Fibroblast of lung (primary cell): ENCODE measurements around the gene NBEA. TPM values are rescaled to one million over a fixed set of nuclear protein-coding genes. Genes with fewer than 3 reads are reported as not detected.
"Not testable (repeated sequence)": the region's sequence is repeated elsewhere in the genome, so short reads cannot be mapped to it uniquely, and the experiment has no call there.

ENCODE experiments used
- DNase-seq, 2 donors: peaks; one replicate each; pipeline versions ENCODE4 v3.0.0 to v3.0.0-alpha.2; 2010; ENCODE audit warnings: low read depth in 2 of 2
- H2AFZ ChIP-seq: 2 replicates; pipeline ENCODE4 v1.5.1; 2012; ENCODE audit warnings: low read length, control low read depth, inconsistent platforms
- H3K27ac ChIP-seq: 2 replicates; pipeline ENCODE4 v1.5.1; 2011; ENCODE audit warnings: low read length, control low read depth; ENCODE audit not compliant: insufficient read depth
- H3K27me3 ChIP-seq: 2 replicates; pipeline ENCODE4 v1.5.1; 2011; ENCODE audit warnings: mild to moderate bottlenecking, low read length; ENCODE audit not compliant: control insufficient read depth, insufficient read depth
- H3K36me3 ChIP-seq: 2 replicates; pipeline ENCODE4 v1.5.1; 2011; ENCODE audit warnings: low read length; ENCODE audit not compliant: control insufficient read depth, insufficient read depth
- H3K4me1 ChIP-seq: 2 replicates; pipeline ENCODE4 v1.5.1; 2011; ENCODE audit warnings: low read length; ENCODE audit not compliant: control insufficient read depth, insufficient read depth; ENCODE audit errors: extremely low read depth
- H3K4me2 ChIP-seq: 2 replicates; pipeline ENCODE4 v1.5.1; 2011; ENCODE audit warnings: low read length, control low read depth; ENCODE audit not compliant: insufficient read depth; ENCODE audit errors: extremely low read depth
- H3K4me3 ChIP-seq, 4 experiments: fragments of 200-600 bp in 1 of 4; sonication (generic) in 1 of 4; replicated peaks in 1 of 4; 2 replicates each; pipeline ENCODE4 v1.5.1; 2011 to 2016; ENCODE audit warnings: low read length in 4 of 4, low read depth in 3 of 4, mild to moderate bottlenecking in 3 of 4, control low read depth in 2 of 4, inconsistent platforms in 1 of 4, mixed read lengths in 1 of 4; ENCODE audit not compliant: insufficient read depth in 1 of 4; ENCODE audit errors: control extremely low read depth in 1 of 4
- H3K79me2 ChIP-seq: 2 replicates; pipeline ENCODE4 v1.5.1; 2012; ENCODE audit warnings: mild to moderate bottlenecking, low read length, inconsistent platforms; ENCODE audit not compliant: control insufficient read depth, insufficient read depth
- H3K9ac ChIP-seq: 2 replicates; pipeline ENCODE4 v1.5.1; 2011; ENCODE audit warnings: mild to moderate bottlenecking, low read length, control low read depth; ENCODE audit not compliant: insufficient read depth
- H3K9me3 ChIP-seq: 2 replicates; pipeline ENCODE4 v1.5.1; 2012; ENCODE audit warnings: low read depth, low read length; ENCODE audit not compliant: control insufficient read depth, insufficient read depth
- H4K20me1 ChIP-seq: 2 replicates; pipeline ENCODE4 v1.5.1; 2011; ENCODE audit warnings: low read length; ENCODE audit not compliant: control insufficient read depth, insufficient read depth; ENCODE audit errors: extremely low read depth
- CTCF ChIP-seq, 2 donors: IDR thresholded peaks in 1 of 2; conservative IDR thresholded peaks in 1 of 2; 1 replicate in 1 of 2; 2 replicates in 1 of 2; pipeline ENCODE4 v1.5.1; 2011 to 2012; ENCODE audit warnings: low read length in 2 of 2, control low read depth in 1 of 2, inconsistent platforms in 1 of 2, low read depth in 1 of 2, mild to moderate bottlenecking in 1 of 2
- EZH2 ChIP-seq: IDR thresholded peaks from 2 replicates; pipeline ENCODE4 v1.5.1; 2012; ENCODE audit warnings: low read length, control low read depth, mild to moderate bottlenecking; ENCODE audit errors: missing control alignments
- polyA plus RNA-seq, 2 donors: library from polyadenylated mRNA; depleted of rRNA in 1 of 2; stranded (reverse) in 1 of 2; unstranded in 1 of 2; fragments of >200 nt; gene quantifications; 2 replicates each; pipeline ENCODE4 v1.2.1, GENCODE V29; 2011 to 2012; ENCODE audit warnings: missing spikeins in 1 of 2
- total RNA-seq: library from RNA; depleted of rRNA; stranded (reverse); fragments of >200 nt; gene quantifications from 2 replicates; pipeline ENCODE4 v1.2.1, GENCODE V29; 2014

NBEA gene
- total and polyA plus RNA-seq, 2 donors (not counting 1 experiment from before 2014, with no cell fraction given) = 3.6 to 7.8 TPM

- Histone ChIP-seq H3K9ac (no peak overlapping the region), H3K27me3 (no peaks in the 10 kb centered on the region), H3K79me2 (no peaks in the 10 kb centered on the region), H3K36me3 (no peaks in the 10 kb centered on the region), H2AFZ (no peak overlapping the region), H3K4me1 (no peaks in the 10 kb centered on the region), H3K27ac (no peak overlapping the region), H3K4me2 (no peak overlapping the region), H3K4me3 (no peak overlapping the region), H3K9me3 (no peaks in the 10 kb centered on the region), H4K20me1 (no peaks in the 10 kb centered on the region)
- DNase-seq = no peak
- no peak for TF ChIP-seq EZH2
Measured at GRCh38 chr13:35093356-35093755, 151.3 kb downstream of the NBEA start.

- H3K4me2 ChIP-seq, H3K36me3 ChIP-seq, H3K27ac ChIP-seq, H3K9me3 ChIP-seq, DNase-seq, H3K9ac ChIP-seq, H3K4me3 ChIP-seq, H3K4me1 ChIP-seq, H3K27me3 ChIP-seq, H2AFZ ChIP-seq, H4K20me1 ChIP-seq, H3K79me2 ChIP-seq: not testable (repeated sequence)
Measured at GRCh38 chr13:35106771-35107170, 164.7 kb downstream of the NBEA start.

- Histone ChIP-seq H3K4me2 (no peak overlapping the region), H3K9ac (no peak overlapping the region), H3K9me3 (no peaks in the 10 kb centered on the region), H3K36me3 (no peaks in the 10 kb centered on the region), H3K79me2 (no peaks in the 10 kb centered on the region), H3K4me1 (no peaks in the 10 kb centered on the region), H2AFZ (no peak overlapping the region), H4K20me1 (no peaks in the 10 kb centered on the region), H3K27me3 (no peaks in the 10 kb centered on the region), H3K4me3 (no peak overlapping the region), H3K27ac (no peak overlapping the region)
- no peak for DNase-seq
- no peak for TF ChIP-seq EZH2
- no peak for TF ChIP-seq CTCF (conservative IDR thresholded peaks at IDR 0.05 in 1 of 2, IDR thresholded peaks at IDR 0.05 in 1 of 2; ENCODE audit: low read depth in 1 of 2, low read length in 2 of 2)
Measured at GRCh38 chr13:35107535-35107934, 165.5 kb downstream of the NBEA start.

DNA sequence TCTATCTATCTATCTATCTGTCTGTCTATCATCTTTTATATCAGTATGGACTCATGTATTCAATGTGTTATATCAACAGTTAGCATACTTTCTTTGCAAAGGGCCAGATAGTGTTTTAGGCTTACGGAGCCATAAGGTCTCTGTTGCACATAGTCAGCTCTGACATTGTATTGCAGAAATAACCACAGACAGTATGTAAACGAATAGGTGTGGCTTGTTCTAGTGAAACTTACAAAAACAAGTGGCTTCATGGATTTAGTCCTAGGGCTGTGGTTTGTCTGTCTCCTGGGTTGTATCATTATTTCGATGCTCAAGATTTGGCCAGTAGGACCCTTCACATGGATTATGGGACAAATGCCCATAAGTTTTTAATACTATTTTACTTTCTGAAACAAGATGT, 171.5 kb downstream of the NBEA start:
- H2AFZ ChIP-seq, H3K27me3 ChIP-seq, H3K36me3 ChIP-seq, H3K9me3 ChIP-seq, H3K4me3 ChIP-seq, H3K9ac ChIP-seq, H4K20me1 ChIP-seq, H3K27ac ChIP-seq, H3K4me2 ChIP-seq, H3K4me1 ChIP-seq, H3K79me2 ChIP-seq, DNase-seq: not testable (repeated sequence)
